Neutrophil (primary cell): ENCODE data around the gene FBXL2.

ENCODE experiments used
- H3K27ac ChIP-seq: fragments of 200-600 bp; sonication (generic); 2 replicates; pipeline ENCODE4 v1.5.1; 2016; ENCODE audit warnings: mild to moderate bottlenecking, moderate library complexity
- H3K27me3 ChIP-seq: fragments of 200-600 bp; sonication (generic); 2 replicates; pipeline ENCODE4 v1.6.0; 2016; ENCODE audit warnings: mild to moderate bottlenecking
- H3K36me3 ChIP-seq: fragments of 200-600 bp; sonication (generic); 2 replicates; pipeline ENCODE4 v1.5.1; 2017
- H3K4me1 ChIP-seq, 2 experiments: fragments of 200-600 bp in 1 of 2; sonication (generic) in 1 of 2; 1 replicate in 1 of 2; 2 replicates in 1 of 2; pipeline versions ENCODE4 v1.5.1 to v1.6.1; 2013 to 2016; ENCODE audit warnings: low read depth in 1 of 2, low read length in 1 of 2, mild to moderate bottlenecking in 1 of 2, moderate library complexity in 1 of 2; ENCODE audit not compliant: control insufficient read depth in 1 of 2, insufficient read depth in 1 of 2
- H3K4me3 ChIP-seq, 2 experiments: fragments of 200-600 bp in 1 of 2; sonication (generic) in 1 of 2; 1 replicate in 1 of 2; 2 replicates in 1 of 2; pipeline ENCODE4 v1.5.1; 2013 to 2016; ENCODE audit warnings: low read depth in 1 of 2, low read length in 1 of 2, mild to moderate bottlenecking in 1 of 2, moderate library complexity in 1 of 2
- H3K9me3 ChIP-seq: fragments of 200-600 bp; sonication (generic); 2 replicates; pipeline ENCODE4 v1.5.1; 2016
- CTCF ChIP-seq: fragments of 200-600 bp; sonication (generic); IDR thresholded peaks from 2 replicates; pipeline ENCODE4 v1.5.1; 2016; ENCODE audit warnings: antibody characterized with exemption

Gene FBXL2

GRCh38 chr3:33287672-33288282 is 10.5 kb downstream of the FBXL2 start:
- Histone ChIP-seq H3K27me3 (no peaks in the 10 kb centered on the region), H3K27ac (no peak overlapping the region), H3K9me3 (no peaks in the 10 kb centered on the region), H3K4me1 (no peaks in the 10 kb centered on the region), H3K36me3 (no peaks in the 10 kb centered on the region), H3K4me3 (no peak overlapping the region)
- no peak for TF ChIP-seq CTCF

GRCh38 chr3:33299395-33300081 is 22.3 kb downstream of the FBXL2 start:
- H3K4me1 ChIP-seq = no peaks in the 10 kb centered on the region
- H3K27me3 ChIP-seq = no peaks in the 10 kb centered on the region
- H3K9me3 ChIP-seq = no peaks in the 10 kb centered on the region
- no peak overlapping the region for H3K4me3 ChIP-seq
- TF ChIP-seq CTCF = no peak
- no peaks in the 10 kb centered on the region for H3K36me3 ChIP-seq
- H3K27ac ChIP-seq = no peak overlapping the region

- Histone ChIP-seq H3K4me1 (no peaks in the 10 kb centered on the region), H3K36me3 (no peaks in the 10 kb centered on the region), H3K27ac (no peak overlapping the region), H3K27me3 (no peaks in the 10 kb centered on the region), H3K4me3 (no peak overlapping the region), H3K9me3 (no peaks in the 10 kb centered on the region)
- no peak for TF ChIP-seq CTCF
Measured at GRCh38 chr3:33312361-33312760, 35.1 kb downstream of the FBXL2 start.

- no peak for TF ChIP-seq CTCF
- Histone ChIP-seq H3K4me1 (peaks cover 0 to 2% of the 10 kb centered on the region in 2 experiments), H3K4me3 (no peak overlapping the region), H3K9me3 (no peaks in the 10 kb centered on the region), H3K36me3 (no peaks in the 10 kb centered on the region), H3K27ac (no peak overlapping the region), H3K27me3 (no peaks in the 10 kb centered on the region)
Measured at GRCh38 chr3:33313331-33313730, 36.1 kb downstream of the FBXL2 start.

GRCh38 chr3:33314993-33315392 is 37.8 kb downstream of the FBXL2 start:
- H3K4me1 ChIP-seq = peaks cover 0 to 5% of the 10 kb centered on the region in 2 experiments
- no peaks in the 10 kb centered on the region for H3K36me3 ChIP-seq
- no peaks in the 10 kb centered on the region for H3K27me3 ChIP-seq
- H3K4me3 ChIP-seq = no peak overlapping the region
- no peak overlapping the region for H3K27ac ChIP-seq
- no peak for TF ChIP-seq CTCF
- H3K9me3 ChIP-seq = no peaks in the 10 kb centered on the region
